GM19397 (cell line): ENCODE data around the gene GAD1.

Source experiments
- ATAC-seq: cut with Tn5 transposase; IDR thresholded peaks from one replicate; pipeline ENCODE4 v1.9.1; 2021; ENCODE audit warnings: mild to moderate bottlenecking, moderate library complexity; ENCODE audit not compliant: unreplicated experiment

Gene GAD1

GRCh38 chr2:170816504-170817092, at the start of gene GAD1:
Gene GAD1 (plus strand): TSS chr2:170816887. CDS start chr2:170818592, 1,705 bp downstream.
- ATAC-seq, result no peak

- ATAC-seq, result peak; percentile 39
Measured at GRCh38 chr2:170770008-170770605, 46.6 kb upstream of the GAD1 start, which contains the start of gene ERICH2. Gene ERICH2 (plus strand): TSS chr2:170770378. CDS start chr2:170770682, 304 bp downstream.

GRCh38 chr2:170770606-170771420, 45.9 kb upstream of the GAD1 start:
- peak; percentile 77 for ATAC-seq

GRCh38 chr2:170771421-170771937, 45.2 kb upstream of the GAD1 start:
- ATAC-seq, result no peak

- ATAC-seq, result no peak
Measured at GRCh38 chr2:170772295-170772694, 44.4 kb upstream of the GAD1 start.

GRCh38 chr2:170774074-170774473, 42.6 kb upstream of the GAD1 start:
- ATAC-seq, result no peak

GRCh38 chr2:170778900-170779299, 37.8 kb upstream of the GAD1 start:
- no peak for ATAC-seq

- no peak for ATAC-seq
Measured at GRCh38 chr2:170779304-170779703, 37.4 kb upstream of the GAD1 start.

GRCh38 chr2:170782673-170783072, 34.0 kb upstream of the GAD1 start:
- no peak for ATAC-seq

GRCh38 chr2:170783549-170783948, 33.1 kb upstream of the GAD1 start:
- no peak for ATAC-seq

- no peak for ATAC-seq
Measured at GRCh38 chr2:170798996-170799395, 17.7 kb upstream of the GAD1 start.

GRCh38 chr2:170806548-170806947, 10.1 kb upstream of the GAD1 start:
- ATAC-seq, result no peak

- no peak for ATAC-seq
Measured at GRCh38 chr2:170812710-170813600, 3.7 kb upstream of the GAD1 start.

GRCh38 chr2:170813611-170814532, 2.8 kb upstream of the GAD1 start:
- no peak for ATAC-seq

GRCh38 chr2:170814533-170815230, 2.0 kb upstream of the GAD1 start:
- ATAC-seq, result no peak

- no peak for ATAC-seq
Measured at GRCh38 chr2:170815311-170815710, 1.4 kb upstream of the GAD1 start.

- ATAC-seq, result no peak
Measured at GRCh38 chr2:170815746-170816503, 762 bp upstream of the GAD1 start.
